ELF-1 (cell line): ENCODE data around the gene ERP27.

ENCODE experiments used
- DNase-seq: peaks from one replicate; pipeline ENCODE4 v3.0.0-alpha.2; 2016; ENCODE audit warnings: low read depth, low spot score

Gene ERP27

GRCh38 chr12:14938301-14938700 is at the start of gene ERP27:
Gene ERP27 (minus strand): TSS chr12:14938537. CDS start chr12:14938508, 29 bp downstream.
- DNase-seq: no peak

- DNase-seq: no peak
Observed at GRCh38 chr12:14988035-14988434, 49.7 kb upstream of the ERP27 start.

- DNase-seq: no peak
Observed at GRCh38 chr12:14986449-14986848, 48.1 kb upstream of the ERP27 start.

GRCh38 chr12:14984766-14985285 is 46.5 kb upstream of the ERP27 start:
- no peak for DNase-seq

- no peak for DNase-seq
Observed at GRCh38 chr12:14984036-14984435, 45.7 kb upstream of the ERP27 start.

- DNase-seq: no peak
Observed at GRCh38 chr12:14982991-14983390, 44.7 kb upstream of the ERP27 start.

- no peak for DNase-seq
Observed at GRCh38 chr12:14982562-14982961, 44.2 kb upstream of the ERP27 start.

GRCh38 chr12:14981049-14981448 is 42.7 kb upstream of the ERP27 start:
- DNase-seq: no peak

- no peak for DNase-seq
Observed at GRCh38 chr12:14979468-14979867, 41.1 kb upstream of the ERP27 start.

GRCh38 chr12:14976658-14977057 is 38.3 kb upstream of the ERP27 start:
- DNase-seq: no peak

GRCh38 chr12:14975457-14975856 is 37.1 kb upstream of the ERP27 start:
- no peak for DNase-seq

- no peak for DNase-seq
Observed at GRCh38 chr12:14974633-14975032, 36.3 kb upstream of the ERP27 start.

- no peak for DNase-seq
Observed at GRCh38 chr12:14972816-14973215, 34.5 kb upstream of the ERP27 start, which contains the start of gene PDE6H. Gene PDE6H (plus strand): TSS chr12:14973042. CDS start chr12:14978013, 4,971 bp downstream.

- no peak for DNase-seq
Observed at GRCh38 chr12:14970473-14970872, 32.1 kb upstream of the ERP27 start.

GRCh38 chr12:14968478-14968877 is 30.1 kb upstream of the ERP27 start:
- DNase-seq: no peak

- no peak for DNase-seq
Observed at GRCh38 chr12:14965221-14965620, 26.9 kb upstream of the ERP27 start.

- DNase-seq: no peak
Observed at GRCh38 chr12:14964406-14964805, 26.1 kb upstream of the ERP27 start.

- no peak for DNase-seq
Observed at GRCh38 chr12:14963520-14963919, 25.2 kb upstream of the ERP27 start.

- DNase-seq: no peak
Observed at GRCh38 chr12:14962797-14963196, 24.5 kb upstream of the ERP27 start.

- DNase-seq: no peak
Observed at GRCh38 chr12:14962153-14962539, 23.8 kb upstream of the ERP27 start.

GRCh38 chr12:14961466-14962152 is 23.3 kb upstream of the ERP27 start, which contains the start of gene ARHGDIB:
Gene ARHGDIB (minus strand): TSS chr12:14961601. CDS start chr12:14950712, 10,889 bp downstream.
- no peak for DNase-seq

GRCh38 chr12:14960548-14961465 is 22.5 kb upstream of the ERP27 start:
- peak; percentile 32 for DNase-seq
